Stimulated activated CD8-positive, alpha-beta memory T cell treated with anti-CD3 and anti-CD28 coated beads, Interleukin-15, amount 100 ng/mL, for 24 hours (primary cell): Measurements from ENCODE around the gene C1orf116.

Experiments
- DNase-seq: peaks from one replicate; pipeline ENCODE4 v3.0.0-alpha.2; 2020; ENCODE audit warnings: low read depth

Gene C1orf116

GRCh38 chr1:207034998-207035397, 2.4 kb upstream of the C1orf116 start:
- no peak for DNase-seq

- DNase-seq, result no peak
These were observed 1.7 kb upstream of the C1orf116 start for GRCh38 chr1:207034208-207034607.

- no peak for DNase-seq
These were observed 746 bp upstream of the C1orf116 start for GRCh38 chr1:207033302-207033701.

- no peak for DNase-seq
These were observed 808 bp downstream of the C1orf116 start for GRCh38 chr1:207031632-207032264.

GRCh38 chr1:207031016-207031415, 1.5 kb downstream of the C1orf116 start:
- no peak for DNase-seq

GRCh38 chr1:207030522-207031009, 2.0 kb downstream of the C1orf116 start:
- no peak for DNase-seq

- no peak for DNase-seq
These were observed 2.6 kb downstream of the C1orf116 start for GRCh38 chr1:207029701-207030521.

- no peak for DNase-seq
These were observed 3.5 kb downstream of the C1orf116 start for GRCh38 chr1:207028884-207029650.

GRCh38 chr1:207027921-207028320, 4.6 kb downstream of the C1orf116 start:
- no peak for DNase-seq

- DNase-seq, result no peak
These were observed 5.3 kb downstream of the C1orf116 start for GRCh38 chr1:207027206-207027777.

- no peak for DNase-seq
These were observed 6.4 kb downstream of the C1orf116 start for GRCh38 chr1:207026104-207026534.

GRCh38 chr1:207025146-207025880, 7.2 kb downstream of the C1orf116 start:
- DNase-seq, result no peak

GRCh38 chr1:207024202-207025145, 8.1 kb downstream of the C1orf116 start:
- DNase-seq, result no peak

GRCh38 chr1:207022996-207023679, 9.4 kb downstream of the C1orf116 start:
- DNase-seq, result no peak

- DNase-seq, result no peak
These were observed 10.5 kb downstream of the C1orf116 start for GRCh38 chr1:207021876-207022596.

GRCh38 chr1:207021139-207021861, 11.3 kb downstream of the C1orf116 start:
- no peak for DNase-seq

- no peak for DNase-seq
These were observed 11.8 kb downstream of the C1orf116 start for GRCh38 chr1:207020709-207021107.

- no peak for DNase-seq
These were observed 12.4 kb downstream of the C1orf116 start for GRCh38 chr1:207020065-207020708.
